ENCODE measurements around the gene TFB2M.
A peak's percentile ranks its signal among the peaks of the same experiment; 100 is the strongest.

TFB2M gene

GRCh38 chr1:246512230-246512629 is 53.8 kb downstream of the TFB2M start:
- no peak for DNase-seq

- DNase-seq, result no peak
Observed at GRCh38 chr1:246511203-246511602, 54.9 kb downstream of the TFB2M start.

GRCh38 chr1:246510147-246511030 is 55.7 kb downstream of the TFB2M start:
- no peak for DNase-seq

- no peak for DNase-seq
Observed at GRCh38 chr1:246508897-246509688, 57.0 kb downstream of the TFB2M start.

GRCh38 chr1:246506674-246507481 is 59.2 kb downstream of the TFB2M start, which contains the start of gene SMYD3:
Gene SMYD3, minus strand, starts transcription at chr1:246507279.
- DNase-seq, result peak; percentile 81

- no peak for DNase-seq
Observed at GRCh38 chr1:246506367-246506673, 59.7 kb downstream of the TFB2M start.

- peak; percentile 17 for DNase-seq
Observed at GRCh38 chr1:246503341-246503740, 62.7 kb downstream of the TFB2M start.

GRCh38 chr1:246497331-246497915 is 68.6 kb downstream of the TFB2M start:
- peak; percentile 77 for DNase-seq

- DNase-seq, result peak; percentile 78
Observed at GRCh38 chr1:246492611-246493245, 73.3 kb downstream of the TFB2M start.

- DNase-seq, result no peak
Observed at GRCh38 chr1:246491551-246492053, 74.5 kb downstream of the TFB2M start.
